HG02571 (cell line): ENCODE results near the gene CYLD.

Source experiments
- ATAC-seq: cut with Tn5 transposase; IDR thresholded peaks from one replicate; pipeline ENCODE4 v1.9.1; 2021; ENCODE audit warnings: mild to moderate bottlenecking, moderate library complexity; ENCODE audit not compliant: unreplicated experiment

CYLD gene

GRCh38 chr16:50841081-50841886 lies 99.4 kb downstream of the CYLD start:
- no peak for ATAC-seq

- ATAC-seq: no peak
Observed at GRCh38 chr16:50842013-50842505, 100.2 kb downstream of the CYLD start.

GRCh38 chr16:50842589-50842988 lies 100.7 kb downstream of the CYLD start:
- ATAC-seq: no peak

- no peak for ATAC-seq
Observed at GRCh38 chr16:50844840-50845239, 103.0 kb downstream of the CYLD start.

- no peak for ATAC-seq
Observed at GRCh38 chr16:50845296-50845695, 103.4 kb downstream of the CYLD start.

- no peak for ATAC-seq
Observed at GRCh38 chr16:50846511-50846910, 104.6 kb downstream of the CYLD start.

GRCh38 chr16:50847166-50847565 lies 105.3 kb downstream of the CYLD start:
- ATAC-seq: no peak

- no peak for ATAC-seq
Observed at GRCh38 chr16:50848755-50849514, 107.0 kb downstream of the CYLD start.
